ENCODE measurements around the gene KCNQ2. TPM values are rescaled to one million over a fixed set of nuclear protein-coding genes. Genes with fewer than 3 reads are reported as not detected.

KCNQ2 gene
- total and polyA plus RNA-seq, 10 of the 15 experiments (the other 5 are each of a cell fraction or from before 2014, with no cell fraction given), result 0.06 to 0.49 (median 0.26) TPM; not detected in 7

GRCh38 chr20:63402860-63403220, 69.6 kb downstream of the KCNQ2 start (continued):
- no peak for TF ChIP-seq ZBTB11 (CRISPR knock-in tag; IDR thresholded peaks at IDR 0.05)

GRCh38 chr20:63402181-63402859, 70.1 kb downstream of the KCNQ2 start:
- Histone ChIP-seq H3K4me1 (ENCODE audit: control insufficient read depth, insufficient read depth, low read length) (no peaks in the 10 kb centered on the region), H3K27me3 (replicated peaks in 1 of 2; ENCODE audit: control insufficient read depth in 2 of 2, insufficient read depth in 2 of 2, low read length in 1 of 2) (no peaks in the 10 kb centered on the region), H4K20me1 (ENCODE audit: control insufficient read depth, insufficient read depth) (no peaks in the 10 kb centered on the region), H3K4me3 (no peak overlapping the region), H3K36me3 (ENCODE audit: control insufficient read depth in 2 of 2, insufficient read depth in 2 of 2, low read length in 1 of 2) (no peaks in the 10 kb centered on the region), H3K27ac (ENCODE audit: control insufficient read depth, insufficient read depth) (no peak overlapping the region), H3K9me3 (replicated peaks; ENCODE audit: control insufficient read depth, insufficient read depth, low read length) (no peaks in the 10 kb centered on the region), H2AFZ (ENCODE audit: control insufficient read depth, low read depth, low read length) (no peak overlapping the region), H3K79me2 (ENCODE audit: control insufficient read depth, insufficient read depth, low read length) (no peaks in the 10 kb centered on the region), H3K9ac (ENCODE audit: control insufficient read depth, insufficient read depth, low read length) (no peak overlapping the region), H3K4me2 (ENCODE audit: control insufficient read depth, insufficient read depth) (no peak overlapping the region)
- ChIA-PET POLR2A (no interaction called here), CTCF (no interaction called here), SMC1A (ENCODE audit: uncharacterized antibody, unreplicated experiment) (no interaction called here), RAD21 (ENCODE audit: unreplicated experiment) (no interaction called here)
- intact Hi-C loops (cut with micrococcal nuclease; ENCODE audit: unreplicated experiment), result no loop called here
- in situ Hi-C loops (cut with MboI), result no loop called here
- DNase-seq (ENCODE audit: low read depth, low spot score), result no peak
- ATAC-seq, result no peak
- no peak for FAIRE-seq
- WGBS (ENCODE audit: insufficient coverage, insufficient replicate concordance, low lambda C conversion rate, missing lambda C conversion rate), result 38% methylated on average over 23 of the region's 24 CpGs
- no TSS peak for BruUV-seq (replicated peaks)
- TF ChIP-seq GABPA (IDR thresholded peaks at IDR 0.05; ENCODE audit: low read depth), result no peak
